Progenitor cell of endocrine pancreas (in vitro differentiated cells): Measurements from ENCODE around the gene SNX12. TPM values are rescaled to one million over a fixed set of nuclear protein-coding genes. Genes with fewer than 3 reads are reported as not detected.
A peak's percentile ranks its signal among the peaks of the same experiment; 100 is the strongest.

Experiments used
- DNase-seq: peaks from one replicate; pipeline ENCODE4 v3.0.0; 2021; ENCODE audit warnings: low spot score; ENCODE audit not compliant: unreplicated experiment
- H3K27ac Mint-ChIP-seq: 2 replicates; pipeline ENCODE4 v1.8.0; 2021; ENCODE audit warnings: mild to moderate bottlenecking, moderate library complexity, mixed read lengths
- H3K27me3 Mint-ChIP-seq: 2 replicates; pipeline ENCODE4 v1.8.0; 2021; ENCODE audit warnings: mixed read lengths
- H3K36me3 Mint-ChIP-seq: 2 replicates; pipeline ENCODE4 v1.8.0; 2022; ENCODE audit warnings: mixed read lengths; ENCODE audit not compliant: insufficient read depth
- H3K4me1 Mint-ChIP-seq: 2 replicates; pipeline ENCODE4 v1.8.0; 2021; ENCODE audit warnings: low read depth, mixed read lengths
- H3K4me3 Mint-ChIP-seq: 2 replicates; pipeline ENCODE4 v1.8.0; 2021; ENCODE audit warnings: low read depth, mild to moderate bottlenecking, moderate library complexity, mixed read lengths
- H3K9me3 Mint-ChIP-seq: 2 replicates; pipeline ENCODE4 v1.8.0; 2021; ENCODE audit warnings: low read depth, mixed read lengths
- total RNA-seq: library from RNA; stranded (reverse); gene quantifications from 2 replicates; pipeline ENCODE4 v1.2.1, GENCODE V29; 2021
- TF ChIP-seq, protein P1 (sequence below): fragments of 200-600 bp; sonication (generic); IDR thresholded peaks from one replicate; pipeline ENCODE4 v1.5.0; 2021; ENCODE audit warnings: antibody characterized with exemption, mild to moderate bottlenecking; ENCODE audit not compliant: unreplicated experiment

SNX12 gene
- total RNA-seq, 1 donor from 2014 or later = 77.0 TPM

DNA sequence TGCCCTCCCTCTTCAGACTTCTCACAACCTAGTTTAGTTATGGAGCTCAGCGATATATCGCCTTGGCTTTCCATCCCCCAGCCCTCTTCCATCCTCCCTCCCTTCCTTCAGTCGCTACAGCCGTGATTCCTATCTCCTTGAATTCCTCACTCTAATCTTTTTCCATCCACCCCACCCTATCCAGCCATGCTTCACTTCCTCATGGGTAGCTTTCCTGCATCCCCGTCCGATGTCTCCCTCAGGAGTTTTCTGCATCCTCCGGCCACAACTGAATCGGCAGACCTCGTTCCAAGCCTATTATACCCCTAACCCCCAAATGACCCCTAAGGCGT is 456 bp downstream of the SNX12 start:
- peaks cover under 1% of the 10 kb centered on the region for H3K36me3 Mint-ChIP-seq
- H3K27me3 Mint-ChIP-seq = no peaks in the 10 kb centered on the region
- DNase-seq = no peak
- TF ChIP-seq, protein P1, sequence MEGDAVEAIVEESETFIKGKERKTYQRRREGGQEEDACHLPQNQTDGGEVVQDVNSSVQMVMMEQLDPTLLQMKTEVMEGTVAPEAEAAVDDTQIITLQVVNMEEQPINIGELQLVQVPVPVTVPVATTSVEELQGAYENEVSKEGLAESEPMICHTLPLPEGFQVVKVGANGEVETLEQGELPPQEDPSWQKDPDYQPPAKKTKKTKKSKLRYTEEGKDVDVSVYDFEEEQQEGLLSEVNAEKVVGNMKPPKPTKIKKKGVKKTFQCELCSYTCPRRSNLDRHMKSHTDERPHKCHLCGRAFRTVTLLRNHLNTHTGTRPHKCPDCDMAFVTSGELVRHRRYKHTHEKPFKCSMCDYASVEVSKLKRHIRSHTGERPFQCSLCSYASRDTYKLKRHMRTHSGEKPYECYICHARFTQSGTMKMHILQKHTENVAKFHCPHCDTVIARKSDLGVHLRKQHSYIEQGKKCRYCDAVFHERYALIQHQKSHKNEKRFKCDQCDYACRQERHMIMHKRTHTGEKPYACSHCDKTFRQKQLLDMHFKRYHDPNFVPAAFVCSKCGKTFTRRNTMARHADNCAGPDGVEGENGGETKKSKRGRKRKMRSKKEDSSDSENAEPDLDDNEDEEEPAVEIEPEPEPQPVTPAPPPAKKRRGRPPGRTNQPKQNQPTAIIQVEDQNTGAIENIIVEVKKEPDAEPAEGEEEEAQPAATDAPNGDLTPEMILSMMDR = no peak
- H3K4me3 Mint-ChIP-seq = peak overlapping the region; percentile 96
- peak overlapping the region; percentile 95 for H3K27ac Mint-ChIP-seq
- peaks cover 22% of the 10 kb centered on the region for H3K9me3 Mint-ChIP-seq
- peaks cover 7% of the 10 kb centered on the region for H3K4me1 Mint-ChIP-seq

DNA sequence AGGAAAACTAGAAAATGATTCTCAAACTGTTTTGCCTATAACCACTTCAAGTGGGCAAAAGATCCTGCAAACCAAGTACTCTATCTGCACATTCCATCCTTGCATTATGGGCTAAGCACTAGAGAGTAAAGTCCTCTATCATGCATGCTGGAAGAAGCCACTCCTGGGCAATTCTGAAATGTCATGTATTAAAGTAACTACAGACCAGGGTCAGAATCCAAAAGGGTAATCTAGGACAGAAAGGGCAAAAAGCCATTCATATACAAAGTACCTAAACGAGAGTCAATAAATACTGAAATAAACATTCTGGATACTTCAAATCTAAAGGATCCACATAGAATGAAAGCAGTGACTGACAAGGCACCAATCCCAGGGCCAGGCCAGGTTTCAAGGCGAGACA is 1.0 kb downstream of the SNX12 start:
- Mint-ChIP-seq H3K36me3 (peaks cover 2% of the 10 kb centered on the region), H3K9me3 (peaks cover 22% of the 10 kb centered on the region)

GRCh38 chrX:71060127-71060526 is 8.0 kb downstream of the SNX12 start:
- Mint-ChIP-seq H3K4me1 (no peaks in the 10 kb centered on the region), H3K27ac (no peak overlapping the region), H3K27me3 (no peaks in the 10 kb centered on the region), H3K36me3 (peaks cover 14% of the 10 kb centered on the region), H3K9me3 (peaks cover 15% of the 10 kb centered on the region), H3K4me3 (no peak overlapping the region)
- TF ChIP-seq, protein P1 = no peak
- no peak for DNase-seq

More for the DNA sequence above, 1.0 kb downstream of the SNX12 start:
- Mint-ChIP-seq H3K4me3 (peak overlapping the region; percentile 96), H3K27ac (no peak overlapping the region), H3K27me3 (no peaks in the 10 kb centered on the region), H3K4me1 (peaks cover 7% of the 10 kb centered on the region)
- TF ChIP-seq, protein P1 = no peak
- DNase-seq = no peak

DNA sequence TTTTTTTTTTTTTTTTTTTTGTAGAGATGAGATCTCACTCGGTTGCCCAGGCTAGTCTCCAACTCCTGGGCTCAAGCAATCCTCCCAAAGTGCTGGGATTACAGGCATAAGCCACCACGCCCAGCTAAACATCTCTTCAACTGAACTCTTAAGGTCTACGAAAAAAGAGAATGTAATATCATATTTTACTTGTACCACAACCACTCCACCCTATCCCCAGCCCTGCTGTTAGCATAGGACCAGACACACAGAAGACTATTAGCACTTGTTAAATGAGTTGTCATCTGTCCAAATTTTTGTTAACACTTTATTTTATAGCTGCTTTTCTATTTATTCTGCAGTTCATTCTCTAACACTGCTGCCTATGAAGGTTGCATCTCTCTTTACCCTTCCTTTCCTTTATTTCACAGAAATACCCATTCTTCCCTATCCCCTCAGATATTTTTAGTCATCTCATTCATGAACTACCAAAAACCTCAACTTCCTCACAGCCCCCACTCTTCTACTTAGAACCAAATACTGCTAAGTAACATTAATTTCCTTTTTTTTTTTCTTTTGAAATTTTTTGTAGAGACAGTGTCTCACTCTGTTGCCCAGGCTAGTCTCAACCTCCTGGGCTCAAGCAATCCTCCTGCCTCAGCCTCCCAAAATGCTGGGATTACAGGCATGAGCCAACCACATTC is 10.1 kb downstream of the SNX12 start:
- peaks cover 14% of the 10 kb centered on the region for H3K36me3 Mint-ChIP-seq
- H3K9me3 Mint-ChIP-seq = peaks cover 10% of the 10 kb centered on the region
- TF ChIP-seq, protein P1 = no peak
- H3K27ac Mint-ChIP-seq = no peak overlapping the region
- H3K27me3 Mint-ChIP-seq = no peaks in the 10 kb centered on the region
- no peaks in the 10 kb centered on the region for H3K4me1 Mint-ChIP-seq
- no peak for DNase-seq
- no peak overlapping the region for H3K4me3 Mint-ChIP-seq

GRCh38 chrX:71056867-71057266 is 11.3 kb downstream of the SNX12 start:
- Mint-ChIP-seq H3K9me3 (peaks cover 7% of the 10 kb centered on the region), H3K36me3 (peaks cover 12% of the 10 kb centered on the region), H3K27me3 (no peaks in the 10 kb centered on the region), H3K27ac (no peak overlapping the region), H3K4me3 (no peak overlapping the region), H3K4me1 (no peaks in the 10 kb centered on the region)
- TF ChIP-seq, protein P1 = no peak
- no peak for DNase-seq
